Esophagus muscularis mucosa (tissue), 3 donors: ENCODE measurements around the gene CSN1S1.

ENCODE experiments used
- CTCF ChIP-seq, 3 experiments: fragments of 200-600 bp in 2 of 3; fragments of 450-650 bp in 1 of 3; sonication (generic) in 2 of 3; IDR thresholded peaks; one replicate each; pipeline ENCODE4 v1.5.1; 2017 to 2019; ENCODE audit warnings: antibody characterized with exemption in 3 of 3, mild to moderate bottlenecking in 2 of 3, moderate library complexity in 1 of 3
- POLR2A ChIP-seq: fragments of 450-650 bp; IDR thresholded peaks from one replicate; pipeline ENCODE4 v1.6.1; 2017; ENCODE audit warnings: antibody characterized with exemption, moderate library complexity, mild to moderate bottlenecking, low read depth
- POLR2AphosphoS5 ChIP-seq, 2 donors: sonication (generic); formaldehyde crosslinking; IDR thresholded peaks; one replicate each; pipeline ENCODE4 v1.6.1; 2017; ENCODE audit warnings: antibody characterized with exemption in 2 of 2

- TF ChIP-seq CTCF (IDR thresholded peaks at IDR 0.05) (peak; percentile 43 to 55 (median 48)), POLR2A (no peak), POLR2AphosphoS5 (IDR thresholded peaks at IDR 0.05) (no peak)
Measured at GRCh38 chr4:69881173-69881773, 49.6 kb upstream of the CSN1S1 start.
